ENCODE data around the gene MCEMP1.

DNA sequence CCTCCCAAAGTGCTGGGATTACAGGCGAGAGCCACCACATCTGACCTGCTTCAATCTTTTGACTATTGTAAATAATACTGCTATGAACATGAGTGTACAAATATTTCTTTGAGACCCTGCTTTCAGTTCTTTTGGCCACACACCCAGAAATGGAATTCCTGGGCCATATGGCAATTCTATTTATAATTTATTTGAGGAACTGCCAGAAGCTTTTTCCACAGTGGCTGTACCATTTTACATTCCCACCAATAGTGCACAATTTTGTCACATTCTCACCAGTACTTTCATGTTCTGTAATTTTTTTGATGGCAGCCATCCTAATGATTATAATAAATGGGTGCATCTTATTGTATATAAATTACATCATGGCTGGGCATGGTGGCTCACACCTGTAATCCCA lies 38.8 kb downstream of the MCEMP1 start:
- TF ChIP-seq, protein P1, sequence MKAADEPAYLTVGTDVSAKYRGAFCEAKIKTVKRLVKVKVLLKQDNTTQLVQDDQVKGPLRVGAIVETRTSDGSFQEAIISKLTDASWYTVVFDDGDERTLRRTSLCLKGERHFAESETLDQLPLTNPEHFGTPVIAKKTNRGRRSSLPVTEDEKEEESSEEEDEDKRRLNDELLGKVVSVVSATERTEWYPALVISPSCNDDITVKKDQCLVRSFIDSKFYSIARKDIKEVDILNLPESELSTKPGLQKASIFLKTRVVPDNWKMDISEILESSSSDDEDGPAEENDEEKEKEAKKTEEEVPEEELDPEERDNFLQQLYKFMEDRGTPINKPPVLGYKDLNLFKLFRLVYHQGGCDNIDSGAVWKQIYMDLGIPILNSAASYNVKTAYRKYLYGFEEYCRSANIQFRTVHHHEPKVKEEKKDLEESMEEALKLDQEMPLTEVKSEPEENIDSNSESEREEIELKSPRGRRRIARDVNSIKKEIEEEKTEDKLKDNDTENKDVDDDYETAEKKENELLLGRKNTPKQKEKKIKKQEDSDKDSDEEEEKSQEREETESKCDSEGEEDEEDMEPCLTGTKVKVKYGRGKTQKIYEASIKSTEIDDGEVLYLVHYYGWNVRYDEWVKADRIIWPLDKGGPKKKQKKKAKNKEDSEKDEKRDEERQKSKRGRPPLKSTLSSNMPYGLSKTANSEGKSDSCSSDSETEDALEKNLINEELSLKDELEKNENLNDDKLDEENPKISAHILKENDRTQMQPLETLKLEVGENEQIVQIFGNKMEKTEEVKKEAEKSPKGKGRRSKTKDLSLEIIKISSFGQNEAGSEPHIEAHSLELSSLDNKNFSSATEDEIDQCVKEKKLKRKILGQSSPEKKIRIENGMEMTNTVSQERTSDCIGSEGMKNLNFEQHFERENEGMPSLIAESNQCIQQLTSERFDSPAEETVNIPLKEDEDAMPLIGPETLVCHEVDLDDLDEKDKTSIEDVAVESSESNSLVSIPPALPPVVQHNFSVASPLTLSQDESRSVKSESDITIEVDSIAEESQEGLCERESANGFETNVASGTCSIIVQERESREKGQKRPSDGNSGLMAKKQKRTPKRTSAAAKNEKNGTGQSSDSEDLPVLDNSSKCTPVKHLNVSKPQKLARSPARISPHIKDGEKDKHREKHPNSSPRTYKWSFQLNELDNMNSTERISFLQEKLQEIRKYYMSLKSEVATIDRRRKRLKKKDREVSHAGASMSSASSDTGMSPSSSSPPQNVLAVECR (CRISPR knock-in tag; IDR thresholded peaks at IDR 0.05; ENCODE audit: borderline replicate concordance): no peak
- TF ChIP-seq, protein P2, sequence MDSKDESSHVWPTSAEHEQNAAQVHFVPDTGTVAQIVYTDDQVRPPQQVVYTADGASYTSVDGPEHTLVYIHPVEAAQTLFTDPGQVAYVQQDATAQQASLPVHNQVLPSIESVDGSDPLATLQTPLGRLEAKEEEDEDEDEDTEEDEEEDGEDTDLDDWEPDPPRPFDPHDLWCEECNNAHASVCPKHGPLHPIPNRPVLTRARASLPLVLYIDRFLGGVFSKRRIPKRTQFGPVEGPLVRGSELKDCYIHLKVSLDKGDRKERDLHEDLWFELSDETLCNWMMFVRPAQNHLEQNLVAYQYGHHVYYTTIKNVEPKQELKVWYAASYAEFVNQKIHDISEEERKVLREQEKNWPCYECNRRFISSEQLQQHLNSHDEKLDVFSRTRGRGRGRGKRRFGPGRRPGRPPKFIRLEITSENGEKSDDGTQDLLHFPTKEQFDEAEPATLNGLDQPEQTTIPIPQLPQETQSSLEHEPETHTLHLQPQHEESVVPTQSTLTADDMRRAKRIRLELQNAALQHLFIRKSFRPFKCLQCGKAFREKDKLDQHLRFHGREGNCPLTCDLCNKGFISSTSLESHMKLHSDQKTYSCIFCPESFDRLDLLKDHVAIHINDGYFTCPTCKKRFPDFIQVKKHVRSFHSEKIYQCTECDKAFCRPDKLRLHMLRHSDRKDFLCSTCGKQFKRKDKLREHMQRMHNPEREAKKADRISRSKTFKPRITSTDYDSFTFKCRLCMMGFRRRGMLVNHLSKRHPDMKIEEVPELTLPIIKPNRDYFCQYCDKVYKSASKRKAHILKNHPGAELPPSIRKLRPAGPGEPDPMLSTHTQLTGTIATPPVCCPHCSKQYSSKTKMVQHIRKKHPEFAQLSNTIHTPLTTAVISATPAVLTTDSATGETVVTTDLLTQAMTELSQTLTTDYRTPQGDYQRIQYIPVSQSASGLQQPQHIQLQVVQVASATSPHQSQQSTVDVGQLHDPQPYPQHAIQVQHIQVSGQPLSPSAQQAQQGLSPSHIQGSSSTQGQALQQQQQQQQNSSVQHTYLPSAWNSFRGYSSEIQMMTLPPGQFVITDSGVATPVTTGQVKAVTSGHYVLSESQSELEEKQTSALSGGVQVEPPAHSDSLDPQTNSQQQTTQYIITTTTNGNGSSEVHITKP (CRISPR knock-in tag; IDR thresholded peaks at IDR 0.05; ENCODE audit: low read depth): no peak
- TF ChIP-seq, protein P3, sequence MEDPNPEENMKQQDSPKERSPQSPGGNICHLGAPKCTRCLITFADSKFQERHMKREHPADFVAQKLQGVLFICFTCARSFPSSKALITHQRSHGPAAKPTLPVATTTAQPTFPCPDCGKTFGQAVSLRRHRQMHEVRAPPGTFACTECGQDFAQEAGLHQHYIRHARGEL (CRISPR knock-in tag; IDR thresholded peaks at IDR 0.05): no peak
- TF ChIP-seq JUN (CRISPR knock-in tag; IDR thresholded peaks at IDR 0.05) (no peak), ZNF326 (CRISPR knock-in tag; IDR thresholded peaks at IDR 0.05; ENCODE audit: borderline replicate concordance) (no peak), KDM1A (CRISPR knock-in tag; IDR thresholded peaks at IDR 0.05) (no peak), SIN3B (IDR thresholded peaks at IDR 0.05; ENCODE audit: low read length) (no peak)
- TF ChIP-seq, protein P4, sequence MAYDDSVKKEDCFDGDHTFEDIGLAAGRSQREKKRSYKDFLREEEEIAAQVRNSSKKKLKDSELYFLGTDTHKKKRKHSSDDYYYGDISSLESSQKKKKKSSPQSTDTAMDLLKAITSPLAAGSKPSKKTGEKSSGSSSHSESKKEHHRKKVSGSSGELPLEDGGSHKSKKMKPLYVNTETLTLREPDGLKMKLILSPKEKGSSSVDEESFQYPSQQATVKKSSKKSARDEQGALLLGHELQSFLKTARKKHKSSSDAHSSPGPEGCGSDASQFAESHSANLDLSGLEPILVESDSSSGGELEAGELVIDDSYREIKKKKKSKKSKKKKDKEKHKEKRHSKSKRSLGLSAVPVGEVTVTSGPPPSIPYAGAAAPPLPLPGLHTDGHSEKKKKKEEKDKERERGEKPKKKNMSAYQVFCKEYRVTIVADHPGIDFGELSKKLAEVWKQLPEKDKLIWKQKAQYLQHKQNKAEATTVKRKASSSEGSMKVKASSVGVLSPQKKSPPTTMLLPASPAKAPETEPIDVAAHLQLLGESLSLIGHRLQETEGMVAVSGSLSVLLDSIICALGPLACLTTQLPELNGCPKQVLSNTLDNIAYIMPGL (CRISPR knock-in tag; IDR thresholded peaks at IDR 0.05; ENCODE audit: borderline replicate concordance in 1 of 2, low read depth in 1 of 2): no peak
- TF ChIP-seq, protein P5, sequence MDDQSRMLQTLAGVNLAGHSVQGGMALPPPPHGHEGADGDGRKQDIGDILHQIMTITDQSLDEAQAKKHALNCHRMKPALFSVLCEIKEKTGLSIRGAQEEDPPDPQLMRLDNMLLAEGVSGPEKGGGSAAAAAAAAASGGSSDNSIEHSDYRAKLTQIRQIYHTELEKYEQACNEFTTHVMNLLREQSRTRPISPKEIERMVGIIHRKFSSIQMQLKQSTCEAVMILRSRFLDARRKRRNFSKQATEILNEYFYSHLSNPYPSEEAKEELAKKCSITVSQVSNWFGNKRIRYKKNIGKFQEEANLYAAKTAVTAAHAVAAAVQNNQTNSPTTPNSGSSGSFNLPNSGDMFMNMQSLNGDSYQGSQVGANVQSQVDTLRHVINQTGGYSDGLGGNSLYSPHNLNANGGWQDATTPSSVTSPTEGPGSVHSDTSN (CRISPR knock-in tag; IDR thresholded peaks at IDR 0.05; ENCODE audit: borderline replicate concordance): no peak

All from HepG2 (cell line).